Neuronal stem cell (in vitro differentiated cells): Measurements from ENCODE around the gene CAMK1D.

Source experiments
- DNase-seq: peaks from one replicate; pipeline ENCODE4 v3.0.0-alpha.2; 2013; ENCODE audit warnings: low spot score
- H2AFZ ChIP-seq: one replicate; pipeline ENCODE4 v1.6.1; 2013; ENCODE audit warnings: mild to moderate bottlenecking, low read length, inconsistent platforms
- H2AK5ac ChIP-seq: 2 replicates; pipeline ENCODE4 v1.6.1; 2013; ENCODE audit warnings: low read depth, mild to moderate bottlenecking, inconsistent platforms, low read length, moderate library complexity, mixed read lengths
- H2BK120ac ChIP-seq: 2 replicates; pipeline ENCODE4 v1.6.1; 2013; ENCODE audit warnings: low read depth, mild to moderate bottlenecking, inconsistent platforms, low read length, moderate library complexity, mixed read lengths
- H2BK12ac ChIP-seq: one replicate; pipeline ENCODE4 v1.6.1; 2013; ENCODE audit warnings: low read length, inconsistent platforms
- H2BK15ac ChIP-seq: 2 replicates; pipeline ENCODE4 v1.6.1; 2013; ENCODE audit warnings: mild to moderate bottlenecking, low read length, inconsistent platforms, mixed read lengths
- H2BK5ac ChIP-seq: one replicate; pipeline ENCODE4 v1.6.1; 2013; ENCODE audit warnings: inconsistent platforms, mild to moderate bottlenecking, low read length, moderate library complexity
- H3K14ac ChIP-seq: one replicate; pipeline ENCODE4 v1.6.1; 2013; ENCODE audit warnings: low read length, inconsistent platforms
- H3K18ac ChIP-seq: 2 replicates; pipeline ENCODE4 v1.6.1; 2013; ENCODE audit warnings: low read length, inconsistent platforms
- H3K23ac ChIP-seq: 2 replicates; pipeline ENCODE4 v1.6.1; 2013; ENCODE audit warnings: low read depth, mild to moderate bottlenecking, mixed read lengths, low read length, inconsistent platforms; ENCODE audit not compliant: poor library complexity
- H3K27ac ChIP-seq: replicated peaks from 3 replicates; pipeline ENCODE4 v1.5.1; 2013; ENCODE audit warnings: low read length, inconsistent platforms
- H3K27me3 ChIP-seq, 3 experiments: 2 replicates each; pipeline ENCODE4 v1.6.1; 2013; ENCODE audit warnings: low read length in 3 of 3, mild to moderate bottlenecking in 2 of 3, inconsistent platforms in 1 of 3, low read depth in 1 of 3, mixed read lengths in 1 of 3, moderate library complexity in 1 of 3; ENCODE audit not compliant: control insufficient read depth in 3 of 3, insufficient read depth in 3 of 3
- H3K36me3 ChIP-seq, 2 donors: replicated peaks in 1 of 2; 2 replicates each; pipeline ENCODE4 v1.6.1; 2013; ENCODE audit warnings: low read length in 2 of 2; ENCODE audit not compliant: control insufficient read depth in 2 of 2, insufficient read depth in 2 of 2
- H3K4ac ChIP-seq: 2 replicates; pipeline ENCODE4 v1.6.1; 2013; ENCODE audit warnings: inconsistent platforms, mild to moderate bottlenecking, low read length, moderate library complexity
- H3K4me1 ChIP-seq, 2 donors: 1 replicate in 1 of 2; 2 replicates in 1 of 2; pipeline ENCODE4 v1.6.1; 2013; ENCODE audit warnings: low read length in 2 of 2, low read depth in 1 of 2; ENCODE audit not compliant: control insufficient read depth in 2 of 2, insufficient read depth in 1 of 2
- H3K4me2 ChIP-seq: one replicate; pipeline ENCODE4 v1.6.1; 2013; ENCODE audit warnings: mild to moderate bottlenecking, low read length, inconsistent platforms; ENCODE audit not compliant: insufficient read depth, poor library complexity, severe bottlenecking
- H3K4me3 ChIP-seq, 2 donors: 2 replicates each; pipeline ENCODE4 v1.5.1; 2013; ENCODE audit warnings: low read length in 2 of 2, mild to moderate bottlenecking in 2 of 2, inconsistent platforms in 1 of 2, moderate library complexity in 1 of 2
- H3K79me1 ChIP-seq: one replicate; pipeline ENCODE4 v1.6.1; 2013; ENCODE audit warnings: low read depth, mild to moderate bottlenecking, inconsistent platforms, low read length, moderate library complexity
- H3K9ac ChIP-seq: one replicate; pipeline ENCODE4 v1.6.1; 2013; ENCODE audit warnings: mild to moderate bottlenecking, low read depth, low read length, inconsistent platforms; ENCODE audit not compliant: poor library complexity
- H3K9me3 ChIP-seq, 2 donors: replicated peaks in 1 of 2; 2 replicates each; pipeline versions ENCODE3 to v1.6.1; 2013; ENCODE audit warnings: low read length in 2 of 2, mild to moderate bottlenecking in 2 of 2, inconsistent platforms in 1 of 2, low read depth in 1 of 2, mixed read lengths in 1 of 2, moderate library complexity in 1 of 2; ENCODE audit not compliant: control insufficient read depth in 2 of 2, insufficient read depth in 1 of 2
- H4K8ac ChIP-seq: one replicate; pipeline ENCODE4 v1.6.1; 2013; ENCODE audit warnings: low read depth, mild to moderate bottlenecking, inconsistent platforms, low read length, moderate library complexity
- H4K91ac ChIP-seq: one replicate; pipeline ENCODE4 v1.6.1; 2013; ENCODE audit warnings: low read length, low read depth, mild to moderate bottlenecking, inconsistent platforms; ENCODE audit not compliant: poor library complexity
- WGBS, 2 donors: extraction: QIAGEN DNeasy Blood & Tissue Kit; methylation state at CpG; one replicate each; pipeline ENCODE4 v1.1.7; 2013; ENCODE audit warnings: missing lambda C conversion rate in 2 of 2, mixed read lengths in 1 of 2; ENCODE audit not compliant: insufficient read length in 2 of 2, insufficient replicate concordance in 1 of 2; ENCODE audit errors: extremely low coverage in 2 of 2; 5-methylcytosine and 5-hydroxymethylcytosine counted together

CAMK1D gene

GRCh38 chr10:12700557-12700874 lies 351.2 kb downstream of the CAMK1D start:
- no peak overlapping the region for H4K8ac ChIP-seq
- WGBS, 2 donors: no CpG with 5 or more reads among the region's 3 CpGs
- H3K4me3 ChIP-seq: no peak overlapping the region
- no peak overlapping the region for H3K23ac ChIP-seq
- no peak overlapping the region for H2BK12ac ChIP-seq
- H2AFZ ChIP-seq: no peak overlapping the region
- no peak overlapping the region for H3K4ac ChIP-seq
- no peak overlapping the region for H3K18ac ChIP-seq
- no peaks in the 10 kb centered on the region for H3K9me3 ChIP-seq
- H3K9ac ChIP-seq: no peak overlapping the region
- H3K4me2 ChIP-seq: no peak overlapping the region
- no peaks in the 10 kb centered on the region for H3K4me1 ChIP-seq
- H2AK5ac ChIP-seq: no peak overlapping the region
- no peak overlapping the region for H3K27ac ChIP-seq
- H2BK120ac ChIP-seq: no peak overlapping the region
- H3K79me1 ChIP-seq: no peaks in the 10 kb centered on the region
- no peak overlapping the region for H2BK15ac ChIP-seq
- no peak overlapping the region for H4K91ac ChIP-seq
- no peak for DNase-seq
- no peaks in the 10 kb centered on the region for H3K27me3 ChIP-seq
- no peak overlapping the region for H3K14ac ChIP-seq
- H2BK5ac ChIP-seq: no peak overlapping the region
- no peaks in the 10 kb centered on the region for H3K36me3 ChIP-seq

- no peak overlapping the region for H3K23ac ChIP-seq
- no peak overlapping the region for H3K4me2 ChIP-seq
- WGBS, 2 donors: no CpG with 5 or more reads among the region's 6 CpGs
- H2AFZ ChIP-seq: no peak overlapping the region
- no peak overlapping the region for H2BK120ac ChIP-seq
- H2BK12ac ChIP-seq: no peak overlapping the region
- H2BK15ac ChIP-seq: no peak overlapping the region
- no peak overlapping the region for H3K9ac ChIP-seq
- H3K36me3 ChIP-seq: no peaks in the 10 kb centered on the region
- no peak overlapping the region for H4K8ac ChIP-seq
- no peak overlapping the region for H3K14ac ChIP-seq
- no peak overlapping the region for H2BK5ac ChIP-seq
- H3K18ac ChIP-seq: no peak overlapping the region
- no peaks in the 10 kb centered on the region for H3K4me1 ChIP-seq
- H3K27me3 ChIP-seq: no peaks in the 10 kb centered on the region
- H3K27ac ChIP-seq: no peak overlapping the region
- no peak for DNase-seq
- H3K4ac ChIP-seq: no peak overlapping the region
- H4K91ac ChIP-seq: no peak overlapping the region
- H2AK5ac ChIP-seq: no peak overlapping the region
- H3K9me3 ChIP-seq: no peaks in the 10 kb centered on the region
- no peak overlapping the region for H3K4me3 ChIP-seq
- no peaks in the 10 kb centered on the region for H3K79me1 ChIP-seq
Observed at GRCh38 chr10:12701696-12702095, 352.3 kb downstream of the CAMK1D start.

- Histone ChIP-seq H2BK120ac (no peak overlapping the region), H2AFZ (no peak overlapping the region), H3K36me3 (no peaks in the 10 kb centered on the region), H4K91ac (no peak overlapping the region), H2BK12ac (no peak overlapping the region), H3K4me3 (no peak overlapping the region), H3K4me1 (peaks cover 0 to 3% of the 10 kb centered on the region in 2 donors), H3K4me2 (no peak overlapping the region), H3K79me1 (no peaks in the 10 kb centered on the region), H2AK5ac (no peak overlapping the region), H4K8ac (no peak overlapping the region), H3K27me3 (no peaks in the 10 kb centered on the region), H3K23ac (no peak overlapping the region), H3K14ac (no peak overlapping the region), H3K18ac (no peak overlapping the region), H3K27ac (no peak overlapping the region), H3K9ac (no peak overlapping the region), H2BK15ac (no peak overlapping the region), H2BK5ac (no peak overlapping the region), H3K4ac (no peak overlapping the region), H3K9me3 (no peaks in the 10 kb centered on the region)
- no CpG with 5 or more reads among the region's 9 CpGs for WGBS, 2 donors
- DNase-seq: no peak
Observed at GRCh38 chr10:12702215-12702770, 352.9 kb downstream of the CAMK1D start.

DNA sequence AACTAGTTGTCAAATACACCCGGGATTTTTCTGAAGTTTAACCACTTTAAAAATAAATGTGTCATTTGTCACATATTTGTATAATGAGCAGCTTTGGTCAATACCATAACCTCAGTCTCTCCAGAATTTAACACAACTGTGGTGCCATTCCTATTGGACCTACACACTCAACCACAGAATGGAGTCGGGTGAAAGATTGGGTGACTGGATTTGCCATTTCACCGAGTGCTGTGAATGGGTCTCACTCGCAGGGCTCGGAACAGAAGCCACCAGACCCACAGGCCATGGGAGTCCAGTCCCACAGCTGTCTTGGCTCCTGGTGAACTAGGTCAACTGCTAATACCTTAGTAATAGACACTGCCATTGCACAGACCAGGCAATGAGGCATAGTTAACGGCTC lies 353.8 kb downstream of the CAMK1D start:
- Histone ChIP-seq H3K23ac (no peak overlapping the region), H3K9ac (no peak overlapping the region), H3K4me2 (no peak overlapping the region), H4K8ac (no peak overlapping the region), H2BK15ac (no peak overlapping the region), H3K27ac (no peak overlapping the region), H3K27me3 (no peaks in the 10 kb centered on the region), H3K9me3 (no peaks in the 10 kb centered on the region), H3K4ac (no peak overlapping the region), H4K91ac (no peak overlapping the region), H2BK120ac (no peak overlapping the region), H2AK5ac (no peak overlapping the region), H3K4me1 (peaks cover 0 to 12% of the 10 kb centered on the region in 2 donors), H2AFZ (no peak overlapping the region), H3K36me3 (no peaks in the 10 kb centered on the region), H3K14ac (no peak overlapping the region), H3K79me1 (no peaks in the 10 kb centered on the region), H3K18ac (no peak overlapping the region), H2BK5ac (no peak overlapping the region), H3K4me3 (no peak overlapping the region), H2BK12ac (no peak overlapping the region)
- no CpG with 5 or more reads among the region's 6 CpGs for WGBS, 2 donors
- no peak for DNase-seq
